ENCODE measurements around the gene CEP57L1. TPM values are rescaled to one million over a fixed set of nuclear protein-coding genes. Genes with fewer than 3 reads are reported as not detected.

Gene CEP57L1
- total RNA-seq, 3 donors from 2014 or later, result 12.0 to 15.9 (median 14.1) TPM

GRCh38 chr6:109075934-109076333 lies 19.4 kb upstream of the CEP57L1 start:
- intact Hi-C loops (cut with DNase I, micrococcal nuclease), result loop anchor here (10.0 kb wide), 3 partner anchors 131 to 531 kb away; no protein-coding TSS in a partner anchor
- DNase-seq (no peak), ATAC-seq (no peak)
- peaks cover 8% of the 10 kb centered on the region for H3K4me1 ChIP-seq (ENCODE audit: low read depth)
- no peaks in the 10 kb centered on the region for H3K36me3 ChIP-seq (ENCODE audit: low read depth)
- H3K9me3 ChIP-seq, result no peaks in the 10 kb centered on the region
- no peak overlapping the region for H3K4me3 ChIP-seq
- TF ChIP-seq CTCF (IDR thresholded peaks at IDR 0.05), result no peak

DNA sequence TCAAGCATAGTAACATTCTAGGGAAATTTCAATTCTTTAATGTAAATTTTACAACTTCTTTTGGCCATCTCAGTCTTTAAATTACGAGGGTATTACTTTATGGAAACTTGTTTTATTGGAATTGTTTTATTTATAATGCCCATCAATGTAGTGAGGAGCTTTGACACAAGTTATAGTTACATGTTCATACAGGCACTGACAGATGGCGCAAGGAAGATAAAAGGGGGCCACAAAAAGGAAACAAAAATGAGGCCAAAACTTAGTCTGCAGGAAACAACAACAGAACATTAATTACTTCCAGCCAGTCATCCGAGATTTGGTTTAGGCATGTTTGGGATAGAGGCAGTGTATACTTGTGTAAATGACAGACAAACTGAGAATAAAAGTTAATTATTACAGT lies 18.9 kb upstream of the CEP57L1 start:
- intact Hi-C loops (cut with DNase I, micrococcal nuclease), result loop anchor here (10.0 kb wide), 3 partner anchors 132 to 532 kb away; no protein-coding TSS in a partner anchor
- no peak overlapping the region for H3K4me3 ChIP-seq
- H3K9me3 ChIP-seq, result no peaks in the 10 kb centered on the region
- DNase-seq (no peak), ATAC-seq (no peak)
- H3K36me3 ChIP-seq (ENCODE audit: low read depth), result no peaks in the 10 kb centered on the region
- H3K4me1 ChIP-seq (ENCODE audit: low read depth), result peaks cover 8% of the 10 kb centered on the region
- no peak for TF ChIP-seq CTCF (IDR thresholded peaks at IDR 0.05)

- Histone ChIP-seq H3K4me1 (ENCODE audit: low read depth) (no peaks in the 10 kb centered on the region), H3K4me3 (no peak overlapping the region), H3K36me3 (ENCODE audit: low read depth) (no peaks in the 10 kb centered on the region), H3K9me3 (no peaks in the 10 kb centered on the region)
- DNase-seq (no peak), ATAC-seq (no peak)
- intact Hi-C loops (cut with DNase I, micrococcal nuclease), result loop anchor here (10.0 kb wide), 3 partner anchors 135 to 535 kb away; no protein-coding TSS in a partner anchor
- no peak for TF ChIP-seq CTCF (IDR thresholded peaks at IDR 0.05)
These were observed 15.3 kb upstream of the CEP57L1 start for GRCh38 chr6:109079981-109080380.

DNA sequence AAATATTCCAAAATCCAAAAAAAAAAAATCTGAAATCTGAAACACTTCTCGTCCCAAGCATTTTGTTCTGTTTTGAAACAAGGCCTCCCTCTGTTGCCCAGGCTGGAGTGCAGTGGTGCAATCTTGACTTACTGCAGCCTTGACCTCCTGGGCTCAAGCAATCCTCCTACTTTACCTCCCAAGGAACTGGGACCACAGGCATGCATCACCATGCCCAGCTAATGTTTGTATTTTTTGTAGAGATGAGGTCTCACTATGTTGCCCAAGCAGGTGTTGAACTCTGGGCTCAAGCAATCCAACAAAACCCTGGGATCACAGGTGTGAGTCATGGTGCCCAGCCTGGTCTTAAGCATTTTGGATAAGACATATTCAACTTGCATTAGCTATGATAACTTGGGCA lies 14.3 kb upstream of the CEP57L1 start:
- no peak for ATAC-seq
- Histone ChIP-seq H3K4me1 (ENCODE audit: low read depth) (no peaks in the 10 kb centered on the region), H3K4me3 (no peak overlapping the region), H3K9me3 (no peaks in the 10 kb centered on the region), H3K36me3 (ENCODE audit: low read depth) (no peaks in the 10 kb centered on the region)
- intact Hi-C loops (cut with DNase I, micrococcal nuclease), result no loop called here
- no peak for DNase-seq
- TF ChIP-seq CTCF (IDR thresholded peaks at IDR 0.05), result no peak

GRCh38 chr6:109081516-109082187 lies 13.7 kb upstream of the CEP57L1 start:
- H3K36me3 ChIP-seq (ENCODE audit: low read depth), result no peaks in the 10 kb centered on the region
- intact Hi-C loops (cut with DNase I, micrococcal nuclease), result no loop called here

More at GRCh38 chr6:109081516-109082187, 13.7 kb upstream of the CEP57L1 start:
- no peaks in the 10 kb centered on the region for H3K9me3 ChIP-seq
- no peak overlapping the region for H3K4me3 ChIP-seq
- DNase-seq (no peak), ATAC-seq (no peak)
- no peak for TF ChIP-seq CTCF (IDR thresholded peaks at IDR 0.05)
- H3K4me1 ChIP-seq (ENCODE audit: low read depth), result no peaks in the 10 kb centered on the region
